ENCODE results near the gene TNKS2. TPM values are rescaled to one million over a fixed set of nuclear protein-coding genes. Genes with fewer than 3 reads are reported as not detected.
"Not testable (repeated sequence)": the region's sequence is repeated elsewhere in the genome, so short reads cannot be mapped to it uniquely, and the experiment has no call there.

The TNKS2 gene
- 22.1 and 25.4 TPM in 2 replicates for total RNA-seq (2021)
- Bru-seq, nascent RNA: percentile 83 among the genes with signal in this experiment
- percentile 87 among the genes with signal in this experiment for BruChase-seq, experiment 1, labeled RNA remaining after a 2-hour chase
- BruChase-seq, experiment 2, labeled RNA remaining after a 6-hour chase: percentile 86 among the genes with signal in this experiment
- long read RNA-seq, full-length matches to known transcripts: 2 of 3 reads
- long read RNA-seq, partial matches to known transcripts: 0 of 3 reads
- long read RNA-seq, other reads (novel, unspliced or antisense): 1 of 3 reads

GRCh38 chr10:91797874-91798648 is at the start of gene TNKS2:
TSS of gene TNKS2 (plus strand) at chr10:91798426. CDS start at chr10:91798691, 265 bp downstream.
- ChIA-PET POLR2A (ENCODE audit: unreplicated experiment) (interaction anchor here (0.7 kb wide), 1 partner anchor 36 kb away, joined by 3 read pairs; no protein-coding TSS in a partner anchor), CTCF (no interaction called here)
- peaks cover 54% of the 10 kb centered on the region for H3K79me2 ChIP-seq (ENCODE audit: low read depth)
- peaks cover 9% of the 10 kb centered on the region; the same call in 1 of the 2 replicates for H4K20me1 ChIP-seq (ENCODE audit: insufficient read depth)
- H2AFZ ChIP-seq: peak within 1 kb of the TSS; percentile 90
- peaks cover 20% of the 10 kb centered on the region for H3F3A ChIP-seq (ENCODE audit: insufficient read depth, low read depth)
- H3K27me3 ChIP-seq (ENCODE audit: insufficient read depth, low read depth): no peaks in the 10 kb centered on the region
- DNase-seq: peak; percentile 74 to 88
- H3K9me2 ChIP-seq (ENCODE audit: insufficient read depth): no peaks in the 10 kb centered on the region
- H3K4me2 ChIP-seq: peak within 1 kb of the TSS; percentile 99
- H3K4me3 ChIP-seq: peak within 1 kb of the TSS; percentile 96
- TSS peak; percentile 96 for BruUV-seq (replicated peaks)
- no peaks in the 10 kb centered on the region for H3K9me3 ChIP-seq (ENCODE audit: insufficient read depth, low read depth)
- H3K4me1 ChIP-seq (replicated peaks; ENCODE audit: insufficient read depth): peaks cover 37% of the 10 kb centered on the region
- no peak for TF ChIP-seq CTCF (conservative IDR thresholded peaks at IDR 0.05)
- intact Hi-C loops (cut with micrococcal nuclease; ENCODE audit: unreplicated experiment): no loop called here
- peak within 1 kb of the TSS; percentile 83 for H3K27ac ChIP-seq
- H3K36me3 ChIP-seq (ENCODE audit: low read depth): peaks cover 4% of the 10 kb centered on the region; the same call in 1 of the 2 replicates

- H3K4me1 ChIP-seq (replicated peaks; ENCODE audit: insufficient read depth); H3K36me3 ChIP-seq (ENCODE audit: low read depth); H3K79me2 ChIP-seq (ENCODE audit: low read depth); H3K27me3 ChIP-seq (ENCODE audit: insufficient read depth, low read depth); H3K9me2 ChIP-seq (ENCODE audit: insufficient read depth); POLR2A ChIA-PET (ENCODE audit: unreplicated experiment); BruUV-seq (replicated peaks); H3K9me3 ChIP-seq (ENCODE audit: insufficient read depth, low read depth); H4K20me1 ChIP-seq (ENCODE audit: insufficient read depth); H3K27ac ChIP-seq; H3F3A ChIP-seq (ENCODE audit: insufficient read depth, low read depth): not testable (repeated sequence)
- CTCF ChIA-PET: interaction anchor here (0.7 kb wide), 1 partner anchor 1540 kb away, joined by 3 read pairs; no protein-coding TSS in a partner anchor
- Histone ChIP-seq H3K4me3 (peak overlapping the region; percentile 59), H2AFZ (peak overlapping the region; percentile 89), H3K4me2 (peak overlapping the region; percentile 77)
- intact Hi-C loops (cut with micrococcal nuclease; ENCODE audit: unreplicated experiment): loop anchor here (2.0 to 10.0 kb wide), 3 partner anchors 115 to 451 kb away; partner anchors contain the start of gene PPP1R3C
- DNase-seq: peak in 1 of 2 experiments; percentile 35
Measured at GRCh38 chr10:91749592-91749991, 48.6 kb upstream of the TNKS2 start.

- ChIA-PET POLR2A (ENCODE audit: unreplicated experiment) (no interaction called here), CTCF (no interaction called here)
- Histone ChIP-seq H3K27me3 (ENCODE audit: insufficient read depth, low read depth) (no peaks in the 10 kb centered on the region), H3K4me2 (no peak overlapping the region), H3K9me2 (ENCODE audit: insufficient read depth) (no peaks in the 10 kb centered on the region), H2AFZ (no peak overlapping the region), H3K36me3 (ENCODE audit: low read depth) (no peaks in the 10 kb centered on the region), H3K9me3 (ENCODE audit: insufficient read depth, low read depth) (no peaks in the 10 kb centered on the region), H3K79me2 (ENCODE audit: low read depth) (no peaks in the 10 kb centered on the region), H3K4me3 (no peak overlapping the region), H4K20me1 (ENCODE audit: insufficient read depth) (no peaks in the 10 kb centered on the region), H3F3A (ENCODE audit: insufficient read depth, low read depth) (no peaks in the 10 kb centered on the region), H3K4me1 (replicated peaks; ENCODE audit: insufficient read depth) (no peaks in the 10 kb centered on the region; the same call in 1 of the 2 replicates), H3K27ac (no peak overlapping the region)
- TF ChIP-seq CTCF (conservative IDR thresholded peaks at IDR 0.05): no peak
- TF ChIP-seq EZH2 (IDR thresholded peaks at IDR 0.05; ENCODE audit: low read depth): no peak
- BruUV-seq (replicated peaks): no TSS peak
- no peak for DNase-seq
- intact Hi-C loops (cut with micrococcal nuclease; ENCODE audit: unreplicated experiment): loop anchor here (5.0 to 10.0 kb wide), 2 partner anchors 59 to 749 kb away; no protein-coding TSS in a partner anchor
Measured at GRCh38 chr10:91756286-91756685, 41.9 kb upstream of the TNKS2 start.
